Measurements from ENCODE around the gene HMGCS2. TPM values are rescaled to one million over a fixed set of nuclear protein-coding genes. Genes with fewer than 3 reads are reported as not detected.

The HMGCS2 gene
- total RNA-seq (2014; rRNA removed; shearing (Covaris generic)) = not detected in 2 replicates

GRCh38 chr1:119768778-119769177, at the start of gene HMGCS2:
Gene HMGCS2 (minus strand): TSS chr1:119768905. CDS start chr1:119768844, 61 bp downstream.
- no peak for DNase-seq (ENCODE audit: low read depth)

DNA sequence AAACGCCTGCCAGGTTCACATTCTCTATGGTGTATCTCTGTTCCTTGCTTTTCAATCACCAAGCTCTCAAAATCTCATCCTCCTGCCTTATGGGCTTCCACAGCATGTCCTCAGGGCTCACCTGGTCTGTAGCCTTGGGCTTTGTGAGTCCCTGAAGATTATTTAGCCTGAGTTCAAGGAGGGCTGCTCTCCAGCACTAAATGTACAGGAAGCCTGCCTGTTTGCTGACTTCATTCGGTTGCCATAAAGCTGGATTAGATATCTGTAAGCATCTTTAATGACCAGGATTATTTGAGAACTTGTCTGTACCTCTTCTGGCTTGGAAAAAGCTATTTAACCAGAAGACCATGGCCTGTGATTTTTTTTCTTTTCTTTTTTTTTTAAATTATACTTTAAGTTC, 49.5 kb upstream of the HMGCS2 start:
- DNase-seq (ENCODE audit: low read depth) = no peak

DNA sequence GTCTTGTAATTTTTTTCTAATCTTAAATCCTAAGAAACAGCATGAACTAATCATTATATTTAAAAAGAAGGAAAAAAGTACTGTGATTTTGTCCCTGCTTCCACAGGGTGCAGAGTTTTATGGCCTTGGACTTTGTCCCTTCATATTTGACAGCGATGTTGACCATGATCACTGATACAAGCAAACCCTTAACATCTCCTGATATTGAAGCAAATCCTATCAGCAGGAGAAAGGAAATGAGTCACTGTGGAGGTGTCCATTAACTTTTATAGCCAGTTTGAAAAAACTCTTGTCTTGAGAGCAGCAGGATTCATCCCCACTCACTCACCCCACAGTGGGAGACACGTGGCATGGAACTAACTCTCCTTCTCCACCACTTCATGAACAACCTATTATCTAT, 47.7 kb upstream of the HMGCS2 start:
- peak; percentile 64 for DNase-seq (ENCODE audit: low read depth)

GRCh38 chr1:119815928-119816327, 47.2 kb upstream of the HMGCS2 start:
- no peak for DNase-seq (ENCODE audit: low read depth)

DNA sequence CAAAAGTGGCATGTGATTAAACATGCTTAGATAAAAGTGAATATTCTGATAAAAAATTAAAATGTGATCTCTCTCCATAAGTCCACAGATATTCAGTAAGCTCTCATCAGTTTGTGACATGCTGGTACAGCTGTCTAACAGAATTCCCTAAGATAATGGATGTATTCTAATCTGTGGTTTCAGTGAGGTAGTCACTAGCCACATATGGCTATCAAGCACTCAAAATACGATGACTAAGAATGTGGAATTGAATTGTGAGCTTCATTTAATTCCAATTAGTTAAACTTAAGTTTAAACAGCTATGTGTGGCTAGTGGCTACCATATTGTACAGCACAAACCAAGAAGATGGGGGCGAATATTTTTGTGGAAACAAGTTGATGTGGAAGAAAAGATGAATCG, 46.7 kb upstream of the HMGCS2 start:
- peak; percentile 78 for DNase-seq (ENCODE audit: low read depth)

DNA sequence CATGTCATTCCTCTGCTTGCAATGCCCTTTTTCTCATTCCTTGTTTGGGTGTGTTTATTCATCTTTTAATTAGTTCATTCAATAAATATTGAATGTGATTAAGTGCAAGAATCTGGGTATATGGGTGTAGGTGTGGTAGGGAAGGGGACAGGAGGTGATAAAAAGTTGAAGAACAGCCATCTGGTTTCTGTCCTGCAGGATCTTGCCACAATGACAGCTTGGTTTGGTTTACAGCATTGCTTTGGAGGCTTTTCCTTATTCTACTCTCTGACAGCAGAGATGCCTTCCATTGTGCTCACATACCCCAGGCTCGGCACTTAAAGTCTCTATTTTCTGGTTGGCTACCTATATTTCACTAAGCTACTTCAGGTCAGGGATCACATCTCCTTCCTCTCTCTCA, 45.6 kb upstream of the HMGCS2 start:
- DNase-seq (ENCODE audit: low read depth) = no peak

- no peak for DNase-seq (ENCODE audit: low read depth)
Measured at GRCh38 chr1:119811985-119812557, 43.4 kb upstream of the HMGCS2 start.

DNA sequence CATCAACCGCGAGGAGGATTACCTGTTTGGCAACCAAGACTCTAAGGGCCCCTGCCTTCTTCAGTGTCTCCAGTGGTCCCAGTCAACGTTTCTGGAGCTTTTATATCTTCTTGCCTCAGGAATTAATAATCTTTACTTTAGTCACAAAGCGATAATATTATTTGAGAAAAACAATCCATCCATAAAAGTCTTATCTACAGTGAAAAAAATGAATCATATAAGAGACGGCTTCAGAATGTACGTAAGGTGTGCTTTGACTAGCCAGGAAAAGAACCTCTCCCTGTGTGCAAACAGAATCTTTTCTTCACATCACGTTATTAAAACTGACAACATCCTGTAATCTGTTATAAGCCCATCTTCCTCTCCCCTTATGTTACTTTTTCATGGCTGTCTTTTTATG, 42.7 kb upstream of the HMGCS2 start, which contains the start of gene REG4:
Gene REG4, minus strand, starts transcription at position 74 of the 400 bp plus-strand sequence. CDS start 2,691 bp downstream, outside the sequence.
- DNase-seq (ENCODE audit: low read depth) = no peak

DNA sequence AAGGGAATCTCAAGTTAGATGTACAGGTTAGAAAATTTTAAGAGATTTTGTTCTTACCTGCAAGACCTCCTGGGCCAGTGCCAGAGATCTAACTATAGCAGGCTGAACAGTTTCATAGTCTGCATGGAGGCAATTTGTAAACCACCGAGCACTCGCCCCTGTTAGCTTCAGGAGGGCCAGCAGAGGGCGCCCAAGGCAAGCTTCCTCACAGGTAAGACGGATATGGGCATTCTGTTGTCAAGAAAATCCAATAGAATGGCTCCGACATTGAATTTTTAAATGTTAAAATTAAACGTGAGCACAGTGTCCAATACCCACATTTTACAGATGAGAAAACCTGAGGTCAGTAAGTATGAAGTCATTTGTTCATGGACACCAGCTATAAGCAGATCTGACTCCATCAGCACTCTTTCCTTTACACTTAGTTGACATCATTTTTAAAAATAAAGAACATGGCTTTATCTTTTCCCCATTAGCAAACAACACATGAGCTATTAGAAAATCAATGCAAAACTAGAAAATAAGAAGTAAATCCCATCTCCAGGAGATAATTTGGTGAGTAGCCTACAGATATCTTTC, 40.4 kb upstream of the HMGCS2 start:
- peak; percentile 64 for DNase-seq (ENCODE audit: low read depth)

DNA sequence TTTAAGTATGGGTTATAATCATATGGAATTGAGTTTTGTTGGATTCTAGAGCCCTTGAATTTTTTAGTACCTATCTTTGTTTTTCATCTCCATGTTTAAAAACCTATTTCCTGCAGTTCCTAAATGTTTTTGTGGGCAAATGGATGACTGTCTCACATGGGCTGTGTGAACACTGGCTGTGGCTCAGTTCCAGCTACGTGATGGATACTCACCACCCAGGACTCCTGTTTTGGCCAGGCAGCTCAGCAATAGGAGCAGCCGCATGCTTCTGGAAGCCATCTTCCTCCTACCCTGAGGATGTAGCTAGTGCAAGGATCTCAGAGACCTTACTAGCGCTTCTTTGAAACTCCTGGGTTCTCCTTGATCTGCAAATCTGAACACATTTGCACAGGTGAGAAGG, 39.8 kb upstream of the HMGCS2 start:
- DNase-seq (ENCODE audit: low read depth) = peak; percentile 48

- DNase-seq (ENCODE audit: low read depth) = no peak
Measured at GRCh38 chr1:119806489-119806888, 37.8 kb upstream of the HMGCS2 start.

- no peak for DNase-seq (ENCODE audit: low read depth)
Measured at GRCh38 chr1:119805746-119806145, 37.0 kb upstream of the HMGCS2 start.

- no peak for DNase-seq (ENCODE audit: low read depth)
Measured at GRCh38 chr1:119805247-119805646, 36.5 kb upstream of the HMGCS2 start.

- no peak for DNase-seq (ENCODE audit: low read depth)
Measured at GRCh38 chr1:119799599-119800177, 31.0 kb upstream of the HMGCS2 start.

DNA sequence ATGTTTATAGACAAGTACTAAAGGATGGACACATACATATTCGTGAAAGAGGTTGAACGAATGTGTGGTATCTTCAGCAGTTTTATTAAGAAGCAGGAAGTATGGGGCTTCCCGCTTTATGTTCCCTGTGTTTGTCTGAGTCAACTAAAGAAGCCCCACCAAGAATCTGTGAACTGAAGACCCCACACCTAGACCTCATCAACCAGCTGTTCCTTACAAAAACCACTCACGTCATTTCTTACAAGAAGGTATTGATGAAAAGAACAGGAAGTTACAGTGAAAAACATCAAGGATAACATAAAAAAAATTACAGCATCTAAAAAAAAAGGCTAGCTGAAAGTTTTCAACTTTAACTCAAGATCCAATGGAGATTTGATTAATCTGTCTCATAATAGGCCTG, 30.3 kb upstream of the HMGCS2 start:
- no peak for DNase-seq (ENCODE audit: low read depth)

GRCh38 chr1:119797606-119798005, 28.9 kb upstream of the HMGCS2 start:
- DNase-seq (ENCODE audit: low read depth) = no peak

DNA sequence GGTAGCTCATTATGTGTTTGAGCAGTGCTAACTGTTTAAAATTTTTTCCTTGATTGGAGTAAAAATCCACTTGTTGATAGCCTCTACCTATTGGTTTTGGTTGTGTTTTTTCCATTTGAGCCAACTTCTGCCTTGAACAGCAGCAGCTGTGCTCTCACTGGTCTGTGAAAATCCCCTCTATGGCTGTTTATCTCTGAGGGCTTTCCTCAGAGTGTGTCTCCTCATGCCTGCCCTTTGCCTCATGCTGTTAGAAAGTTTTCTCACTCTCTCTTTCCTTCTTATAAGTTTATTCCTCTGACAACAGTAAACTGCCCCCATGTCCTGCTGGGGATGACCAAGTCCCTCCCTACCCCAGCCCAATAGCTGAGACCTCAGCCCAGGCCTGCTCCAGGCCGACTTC, 28.5 kb upstream of the HMGCS2 start:
- DNase-seq (ENCODE audit: low read depth) = no peak

DNA sequence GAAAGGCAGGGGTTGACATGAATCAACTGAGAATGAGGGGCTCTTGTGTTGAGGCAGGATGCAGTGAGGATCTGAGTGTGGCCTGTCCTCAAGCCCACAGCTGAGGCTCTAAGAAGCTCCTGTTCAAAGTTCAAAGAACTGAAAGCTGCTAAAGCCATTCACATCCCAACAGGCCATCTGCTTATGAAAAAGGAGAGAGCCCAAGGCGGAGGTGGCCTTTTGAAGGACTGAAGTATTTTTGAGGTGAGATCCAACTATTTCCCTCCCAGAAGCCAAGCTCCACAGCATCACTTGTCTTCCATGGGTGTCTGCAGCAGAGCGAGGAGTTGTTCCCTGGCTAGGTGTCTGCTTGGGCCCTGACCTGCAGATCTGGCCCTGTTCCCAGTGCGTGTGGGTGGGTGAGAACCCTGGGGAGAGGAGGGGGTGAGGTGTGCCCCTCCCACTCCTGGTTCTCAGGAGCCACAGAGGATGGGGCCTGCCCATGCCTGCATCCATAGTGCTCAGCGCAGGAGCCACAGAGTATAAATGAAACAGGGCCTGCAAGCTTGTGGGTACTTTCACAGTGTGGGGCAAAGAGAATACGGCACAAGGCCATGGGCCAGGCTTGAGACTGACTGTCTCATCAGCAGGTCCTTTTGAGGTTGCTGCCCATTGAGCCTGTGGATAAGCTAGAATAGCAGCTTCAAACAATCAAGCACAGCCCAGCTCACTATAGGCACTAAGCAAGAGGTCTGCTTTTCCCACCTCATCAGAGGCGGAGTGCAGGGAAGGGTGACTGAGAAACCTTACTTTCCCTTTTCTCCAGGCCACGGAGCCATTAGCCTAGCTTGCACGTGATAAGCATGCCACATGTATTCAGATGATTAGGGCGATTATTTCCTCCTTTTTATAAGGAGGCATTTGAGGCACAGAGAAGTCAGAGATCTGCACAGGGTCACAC, 26.8 kb upstream of the HMGCS2 start:
- no peak for DNase-seq (ENCODE audit: low read depth)

- no peak for DNase-seq (ENCODE audit: low read depth)
Measured at GRCh38 chr1:119794876-119795240, 26.2 kb upstream of the HMGCS2 start.

- no peak for DNase-seq (ENCODE audit: low read depth)
Measured at GRCh38 chr1:119794230-119794875, 25.6 kb upstream of the HMGCS2 start.

- DNase-seq (ENCODE audit: low read depth) = no peak
Measured at GRCh38 chr1:119791377-119791776, 22.7 kb upstream of the HMGCS2 start.

All from RPMI7951 (cell line).